Fibroblast of the aortic adventitia (primary cell): ENCODE results near the gene TBX2. TPM values are rescaled to one million over a fixed set of nuclear protein-coding genes. Genes with fewer than 3 reads are reported as not detected.

Experiments
- DNase-seq: peaks from one replicate; pipeline ENCODE4 v3.0.0-alpha.2; 2010; ENCODE audit warnings: low read depth
- H3K4me3 ChIP-seq: 2 replicates; pipeline ENCODE4 v1.5.1; 2011; ENCODE audit warnings: low read depth, mild to moderate bottlenecking, control low read depth, low read length, moderate library complexity
- CTCF ChIP-seq: IDR thresholded peaks from 2 replicates; pipeline ENCODE4 v1.5.1; 2011; ENCODE audit warnings: mild to moderate bottlenecking, low read length, control low read depth, inconsistent platforms; ENCODE audit not compliant: insufficient read depth
- total RNA-seq: library from RNA; depleted of rRNA; stranded (reverse); fragments of >200 nt; gene quantifications from 2 replicates; pipeline ENCODE4 v1.2.3, GENCODE V29; 2012; ENCODE audit warnings: low replicate concordance

The TBX2 gene
- total RNA-seq, 1 donor, result 20.8 TPM

- TF ChIP-seq CTCF, result no peak
- DNase-seq, result no peak
- no peak overlapping the region for H3K4me3 ChIP-seq
Observed at GRCh38 chr17:61384354-61384691, 15.3 kb upstream of the TBX2 start.

- TF ChIP-seq CTCF, result no peak
- DNase-seq, result no peak
- no peak overlapping the region for H3K4me3 ChIP-seq
Observed at GRCh38 chr17:61384692-61385576, 14.7 kb upstream of the TBX2 start.

GRCh38 chr17:61385577-61386236, 13.9 kb upstream of the TBX2 start:
- H3K4me3 ChIP-seq, result no peak overlapping the region
- DNase-seq, result no peak
- TF ChIP-seq CTCF, result no peak

- no peak overlapping the region for H3K4me3 ChIP-seq
- no peak for TF ChIP-seq CTCF
- no peak for DNase-seq
Observed at GRCh38 chr17:61386251-61386650, 13.4 kb upstream of the TBX2 start.

GRCh38 chr17:61387011-61387410, 12.6 kb upstream of the TBX2 start:
- no peak overlapping the region for H3K4me3 ChIP-seq
- DNase-seq, result no peak
- no peak for TF ChIP-seq CTCF

GRCh38 chr17:61387511-61388305, 11.9 kb upstream of the TBX2 start:
- no peak for TF ChIP-seq CTCF
- no peak overlapping the region for H3K4me3 ChIP-seq
- no peak for DNase-seq
